Measurements from ENCODE around the gene KDM5C. TPM values are rescaled to one million over a fixed set of nuclear protein-coding genes. Genes with fewer than 3 reads are reported as not detected.
A peak's percentile ranks its signal among the peaks of the same experiment; 100 is the strongest.

The KDM5C gene
- total RNA-seq, 2 donors from 2014 or later: 95.9 to 101 TPM

- Mint-ChIP-seq H3K27me3 (ENCODE audit: insufficient read depth) (no peaks in the 10 kb centered on the region), H3K4me3 (no peak overlapping the region), H3K4me1 (no peaks in the 10 kb centered on the region), H3K36me3 (ENCODE audit: low read depth) (peaks cover 12% of the 10 kb centered on the region), H3K27ac (no peak overlapping the region), H3K9me3 (peaks cover 56% of the 10 kb centered on the region)
- Histone ChIP-seq H3K9me3 (ENCODE audit: control insufficient read depth, low read length) (no peaks in the 10 kb centered on the region), H3K4me3 (ENCODE audit: low read length) (no peak overlapping the region), H3K27ac (ENCODE audit: low read depth, low read length) (no peak overlapping the region), H3K4me1 (ENCODE audit: control insufficient read depth, insufficient read depth, low read length) (no peaks in the 10 kb centered on the region), H3K27me3 (ENCODE audit: control insufficient read depth, insufficient read depth, low read length, poor library complexity, severe bottlenecking) (no peaks in the 10 kb centered on the region), H3K36me3 (ENCODE audit: control insufficient read depth, insufficient read depth, low read length) (no peaks in the 10 kb centered on the region), H3K9ac (ENCODE audit: extremely low read depth, low read length, poor library complexity, severe bottlenecking) (no peak overlapping the region)
- TF ChIP-seq, protein P1, sequence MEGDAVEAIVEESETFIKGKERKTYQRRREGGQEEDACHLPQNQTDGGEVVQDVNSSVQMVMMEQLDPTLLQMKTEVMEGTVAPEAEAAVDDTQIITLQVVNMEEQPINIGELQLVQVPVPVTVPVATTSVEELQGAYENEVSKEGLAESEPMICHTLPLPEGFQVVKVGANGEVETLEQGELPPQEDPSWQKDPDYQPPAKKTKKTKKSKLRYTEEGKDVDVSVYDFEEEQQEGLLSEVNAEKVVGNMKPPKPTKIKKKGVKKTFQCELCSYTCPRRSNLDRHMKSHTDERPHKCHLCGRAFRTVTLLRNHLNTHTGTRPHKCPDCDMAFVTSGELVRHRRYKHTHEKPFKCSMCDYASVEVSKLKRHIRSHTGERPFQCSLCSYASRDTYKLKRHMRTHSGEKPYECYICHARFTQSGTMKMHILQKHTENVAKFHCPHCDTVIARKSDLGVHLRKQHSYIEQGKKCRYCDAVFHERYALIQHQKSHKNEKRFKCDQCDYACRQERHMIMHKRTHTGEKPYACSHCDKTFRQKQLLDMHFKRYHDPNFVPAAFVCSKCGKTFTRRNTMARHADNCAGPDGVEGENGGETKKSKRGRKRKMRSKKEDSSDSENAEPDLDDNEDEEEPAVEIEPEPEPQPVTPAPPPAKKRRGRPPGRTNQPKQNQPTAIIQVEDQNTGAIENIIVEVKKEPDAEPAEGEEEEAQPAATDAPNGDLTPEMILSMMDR (conservative IDR thresholded peaks at IDR 0.05): no peak
- no peak for DNase-seq
- 93% methylated on average over 2 of the region's 2 CpGs; no CpG with 5 or more reads in 1 of the 2 experiments for WGBS, 2 experiments (ENCODE audit: insufficient coverage in 1 of 2, insufficient read length in 1 of 2)
Observed at GRCh38 chrX:53246231-53246630, 21.2 kb upstream of the KDM5C start.

GRCh38 chrX:53244610-53245009 is 19.6 kb upstream of the KDM5C start:
- TF ChIP-seq, protein P1 (conservative IDR thresholded peaks at IDR 0.05): peak; percentile 59
- peaks cover 59% of the 10 kb centered on the region for H3K9me3 Mint-ChIP-seq

DNA sequence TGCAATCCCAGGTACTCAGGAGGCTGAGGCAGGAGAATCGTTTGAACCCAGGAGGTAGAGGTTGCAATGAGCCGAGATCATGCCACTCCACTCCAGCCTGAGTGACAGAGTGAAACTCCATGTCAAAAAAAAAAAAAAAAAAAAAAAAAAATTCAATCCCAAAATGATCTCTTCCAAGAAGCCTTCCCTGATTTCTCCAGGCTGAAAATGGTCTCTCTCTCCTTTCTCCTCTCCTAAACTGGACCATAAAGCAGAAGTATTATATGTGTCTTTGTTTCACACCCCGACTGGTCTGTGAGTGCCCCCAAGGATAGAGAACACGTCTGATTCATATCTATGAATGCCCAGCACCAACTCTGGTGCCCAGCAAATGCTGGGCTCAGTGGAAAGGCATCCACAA is 17.3 kb upstream of the KDM5C start:
- H3K4me1 ChIP-seq (ENCODE audit: control insufficient read depth, insufficient read depth, low read length): no peaks in the 10 kb centered on the region
- TF ChIP-seq, protein P1 (conservative IDR thresholded peaks at IDR 0.05): no peak
- Mint-ChIP-seq H3K9me3 (peaks cover 66% of the 10 kb centered on the region), H3K27ac (no peak overlapping the region), H3K36me3 (ENCODE audit: low read depth) (peaks cover 18% of the 10 kb centered on the region), H3K4me1 (no peaks in the 10 kb centered on the region), H3K27me3 (ENCODE audit: insufficient read depth) (no peaks in the 10 kb centered on the region), H3K4me3 (no peak overlapping the region)
- no peaks in the 10 kb centered on the region for H3K36me3 ChIP-seq (ENCODE audit: control insufficient read depth, insufficient read depth, low read length)
- H3K27ac ChIP-seq (ENCODE audit: low read depth, low read length): no peak overlapping the region
- DNase-seq: no peak
- WGBS, 2 experiments (ENCODE audit: insufficient coverage in 1 of 2, insufficient read length in 1 of 2): 96 to 100% methylated on average over 1 to 4 of the region's 4 CpGs
- no peaks in the 10 kb centered on the region for H3K27me3 ChIP-seq (ENCODE audit: control insufficient read depth, insufficient read depth, low read length, poor library complexity, severe bottlenecking)
- H3K4me3 ChIP-seq (ENCODE audit: low read length): no peak overlapping the region
- no peaks in the 10 kb centered on the region for H3K9me3 ChIP-seq (ENCODE audit: control insufficient read depth, low read length)
- H3K9ac ChIP-seq (ENCODE audit: extremely low read depth, low read length, poor library complexity, severe bottlenecking): no peak overlapping the region

More at GRCh38 chrX:53244610-53245009, 19.6 kb upstream of the KDM5C start:
- Histone ChIP-seq H3K9ac (ENCODE audit: extremely low read depth, low read length, poor library complexity, severe bottlenecking) (no peak overlapping the region), H3K27me3 (ENCODE audit: control insufficient read depth, insufficient read depth, low read length, poor library complexity, severe bottlenecking) (no peaks in the 10 kb centered on the region), H3K9me3 (ENCODE audit: control insufficient read depth, low read length) (no peaks in the 10 kb centered on the region), H3K27ac (ENCODE audit: low read depth, low read length) (no peak overlapping the region), H3K4me3 (ENCODE audit: low read length) (no peak overlapping the region), H3K4me1 (ENCODE audit: control insufficient read depth, insufficient read depth, low read length) (no peaks in the 10 kb centered on the region), H3K36me3 (ENCODE audit: control insufficient read depth, insufficient read depth, low read length) (no peaks in the 10 kb centered on the region)
- WGBS, 2 experiments (ENCODE audit: insufficient coverage in 1 of 2, insufficient read length in 1 of 2): no CpG with 5 or more reads among the region's 1 CpG
- Mint-ChIP-seq H3K27ac (no peak overlapping the region), H3K27me3 (ENCODE audit: insufficient read depth) (no peaks in the 10 kb centered on the region), H3K4me3 (no peak overlapping the region), H3K36me3 (ENCODE audit: low read depth) (peaks cover 12% of the 10 kb centered on the region), H3K4me1 (no peaks in the 10 kb centered on the region)
- DNase-seq: no peak
